ENCODE data around the gene OCEL1. TPM values are rescaled to one million over a fixed set of nuclear protein-coding genes. Genes with fewer than 3 reads are reported as not detected.

The OCEL1 gene
- total and polyA plus RNA-seq, 2 donors (not counting 1 experiment from before 2014, with no cell fraction given): 28.5 to 30.5 TPM

GRCh38 chr19:17216058-17216670 lies 9.9 kb upstream of the OCEL1 start:
- Histone ChIP-seq H3K4me1 (ENCODE audit: control insufficient read depth in 2 of 2, insufficient read depth in 2 of 2, low read length in 2 of 2) (peaks cover 10 to 19% of the 10 kb centered on the region in 2 donors), H3K9ac (ENCODE audit: low read length) (peak overlapping the region; percentile 89), H2AFZ (ENCODE audit: insufficient read depth, low read depth, low read length, poor library complexity, severe bottlenecking) (no peak overlapping the region), H3K79me2 (ENCODE audit: control insufficient read depth, insufficient read depth, low read length) (no peaks in the 10 kb centered on the region), H3K27ac (ENCODE audit: low read length in 2 of 2) (peak overlapping the region; percentile 91), H3K9me3 (ENCODE audit: control extremely low read depth in 1 of 3, control insufficient read depth in 2 of 3, insufficient read depth in 1 of 3, low read length in 2 of 3) (no peaks in the 10 kb centered on the region), H3K4me2 (replicated peaks; ENCODE audit: low read depth, low read length, poor library complexity, severe bottlenecking) (peak overlapping the region; percentile 76), H4K20me1 (ENCODE audit: control insufficient read depth, insufficient read depth, low read length, poor library complexity, severe bottlenecking) (no peaks in the 10 kb centered on the region), H3K27me3 (replicated peaks in 1 of 4; ENCODE audit: control extremely low read depth in 1 of 4, control insufficient read depth in 3 of 4, insufficient read depth in 4 of 4, low read length in 3 of 4) (no peaks in the 10 kb centered on the region), H3K4me3 (ENCODE audit: control extremely low read depth in 1 of 5, extremely low read depth in 1 of 5, insufficient read depth in 1 of 5, low read depth in 2 of 5, low read length in 4 of 5) (peak overlapping the region in 3 of 5 experiments; percentile 77 to 94 (median 82)), H3K36me3 (replicated peaks in 1 of 2; ENCODE audit: control extremely low read depth in 1 of 2, control insufficient read depth in 1 of 2, extremely low read depth in 1 of 2, insufficient read depth in 2 of 2, low read length in 1 of 2) (peaks cover 0 to 30% of the 10 kb centered on the region in 2 experiments)
- no peaks in the 10 kb centered on the region for H3K27me3 Mint-ChIP-seq
- intact Hi-C loops (cut with micrococcal nuclease): no loop called here
- peaks cover 18% of the 10 kb centered on the region for H3K4me1 Mint-ChIP-seq
- H3K9me3 Mint-ChIP-seq (ENCODE audit: insufficient read depth): no peaks in the 10 kb centered on the region
- 95% methylated on average over 13 of the region's 13 CpGs for WGBS (ENCODE audit: insufficient coverage)
- CTCF ChIA-PET: interaction anchor here (0.7 to 3.0 kb wide), 6 partner anchors 10 to 847 kb away, joined by 3 to 13 read pairs (median 4); partner anchors contain the start of genes MRPL34 and OCEL1
- ATAC-seq (ENCODE audit: low read depth): no peak
- POLR2A ChIA-PET: interaction anchor here (0.6 to 1.8 kb wide), 8 partner anchors 10 to 210 kb away, joined by 3 to 29 read pairs (median 5); partner anchors contain the start of genes NR2F6 and OCEL1
- no peak for DNase-seq
- peak overlapping the region; percentile 97 for H3K27ac Mint-ChIP-seq
- peak overlapping the region; percentile 92 for H3K4me3 Mint-ChIP-seq
- TF ChIP-seq EZH2 (IDR thresholded peaks at IDR 0.05; ENCODE audit: borderline replicate concordance, insufficient read depth, low read depth, low read length, poor library complexity, severe bottlenecking): no peak
- TF ChIP-seq, protein P1, sequence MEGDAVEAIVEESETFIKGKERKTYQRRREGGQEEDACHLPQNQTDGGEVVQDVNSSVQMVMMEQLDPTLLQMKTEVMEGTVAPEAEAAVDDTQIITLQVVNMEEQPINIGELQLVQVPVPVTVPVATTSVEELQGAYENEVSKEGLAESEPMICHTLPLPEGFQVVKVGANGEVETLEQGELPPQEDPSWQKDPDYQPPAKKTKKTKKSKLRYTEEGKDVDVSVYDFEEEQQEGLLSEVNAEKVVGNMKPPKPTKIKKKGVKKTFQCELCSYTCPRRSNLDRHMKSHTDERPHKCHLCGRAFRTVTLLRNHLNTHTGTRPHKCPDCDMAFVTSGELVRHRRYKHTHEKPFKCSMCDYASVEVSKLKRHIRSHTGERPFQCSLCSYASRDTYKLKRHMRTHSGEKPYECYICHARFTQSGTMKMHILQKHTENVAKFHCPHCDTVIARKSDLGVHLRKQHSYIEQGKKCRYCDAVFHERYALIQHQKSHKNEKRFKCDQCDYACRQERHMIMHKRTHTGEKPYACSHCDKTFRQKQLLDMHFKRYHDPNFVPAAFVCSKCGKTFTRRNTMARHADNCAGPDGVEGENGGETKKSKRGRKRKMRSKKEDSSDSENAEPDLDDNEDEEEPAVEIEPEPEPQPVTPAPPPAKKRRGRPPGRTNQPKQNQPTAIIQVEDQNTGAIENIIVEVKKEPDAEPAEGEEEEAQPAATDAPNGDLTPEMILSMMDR (IDR thresholded peaks at IDR 0.05): no peak

- DNase-seq: no peak
- Histone ChIP-seq H4K20me1 (ENCODE audit: control insufficient read depth, insufficient read depth, low read length, poor library complexity, severe bottlenecking) (no peaks in the 10 kb centered on the region), H3K36me3 (replicated peaks in 1 of 2; ENCODE audit: control extremely low read depth in 1 of 2, control insufficient read depth in 1 of 2, extremely low read depth in 1 of 2, insufficient read depth in 2 of 2, low read length in 1 of 2) (peaks cover 0 to 13% of the 10 kb centered on the region in 2 experiments), H3K4me3 (ENCODE audit: control extremely low read depth in 1 of 5, extremely low read depth in 1 of 5, insufficient read depth in 1 of 5, low read depth in 2 of 5, low read length in 4 of 5) (no peak overlapping the region), H3K9me3 (ENCODE audit: control extremely low read depth in 1 of 3, control insufficient read depth in 2 of 3, insufficient read depth in 1 of 3, low read length in 2 of 3) (no peaks in the 10 kb centered on the region), H3K27me3 (replicated peaks in 1 of 4; ENCODE audit: control extremely low read depth in 1 of 4, control insufficient read depth in 3 of 4, insufficient read depth in 4 of 4, low read length in 3 of 4) (no peaks in the 10 kb centered on the region), H3K79me2 (ENCODE audit: control insufficient read depth, insufficient read depth, low read length) (no peaks in the 10 kb centered on the region), H3K4me1 (ENCODE audit: control insufficient read depth in 2 of 2, insufficient read depth in 2 of 2, low read length in 2 of 2) (peaks cover 10 to 15% of the 10 kb centered on the region in 2 donors), H3K27ac (ENCODE audit: low read length in 2 of 2) (no peak overlapping the region), H3K4me2 (replicated peaks; ENCODE audit: low read depth, low read length, poor library complexity, severe bottlenecking) (no peak overlapping the region), H3K9ac (ENCODE audit: low read length) (no peak overlapping the region), H2AFZ (ENCODE audit: insufficient read depth, low read depth, low read length, poor library complexity, severe bottlenecking) (no peak overlapping the region)
- Mint-ChIP-seq H3K27me3 (no peaks in the 10 kb centered on the region), H3K9me3 (ENCODE audit: insufficient read depth) (no peaks in the 10 kb centered on the region), H3K4me3 (no peak overlapping the region), H3K27ac (no peak overlapping the region), H3K4me1 (peaks cover 15% of the 10 kb centered on the region)
- 95% methylated on average over 8 of the region's 8 CpGs for WGBS (ENCODE audit: insufficient coverage)
- intact Hi-C loops (cut with micrococcal nuclease): no loop called here
- CTCF ChIA-PET: no interaction called here
- POLR2A ChIA-PET: interaction anchor here (0.7 kb wide), 2 partner anchors 134 to 479 kb away, joined by 5 to 6 read pairs; no protein-coding TSS in a partner anchor
- ATAC-seq (ENCODE audit: low read depth): no peak
- TF ChIP-seq, protein P1 (IDR thresholded peaks at IDR 0.05): no peak
- no peak for TF ChIP-seq EZH2 (IDR thresholded peaks at IDR 0.05; ENCODE audit: borderline replicate concordance, insufficient read depth, low read depth, low read length, poor library complexity, severe bottlenecking)
Observed at GRCh38 chr19:17219286-17219685, 6.7 kb upstream of the OCEL1 start.

Data from B cell (primary cell).